Small intestine (tissue), 7 donors: ENCODE data around the gene ADAM15. TPM values are rescaled to one million over a fixed set of nuclear protein-coding genes. Genes with fewer than 3 reads are reported as not detected.

Experiments
- DNase-seq, 2 donors: peaks; one replicate each; pipeline versions ENCODE4 v3.0.0 to v3.0.0-alpha.2; 2013
- FAIRE-seq: peaks from 2 replicates; lab custom pipeline; 2012; peaks lifted over from hg19 to GRCh38; lab: Jason Lieb, UNC
- H3K27ac ChIP-seq, 3 donors: one replicate each; pipeline ENCODE4 v1.5.1; 2013; ENCODE audit warnings: low read length in 2 of 3, mild to moderate bottlenecking in 2 of 3, control low read depth in 1 of 3, inconsistent platforms in 1 of 3, low read depth in 1 of 3, moderate library complexity in 1 of 3
- H3K27me3 ChIP-seq, 3 donors: one replicate each; pipeline ENCODE4 v1.6.1; 2013; ENCODE audit warnings: low read length in 3 of 3, inconsistent platforms in 1 of 3; ENCODE audit not compliant: control insufficient read depth in 3 of 3, insufficient read depth in 3 of 3
- H3K36me3 ChIP-seq, 3 donors: one replicate each; pipeline ENCODE4 v1.6.1; 2013; ENCODE audit warnings: low read length in 3 of 3, inconsistent platforms in 1 of 3, low read depth in 1 of 3, mild to moderate bottlenecking in 1 of 3, moderate library complexity in 1 of 3; ENCODE audit not compliant: control insufficient read depth in 3 of 3, insufficient read depth in 2 of 3
- H3K4me1 ChIP-seq, 3 donors: one replicate each; pipeline ENCODE4 v1.6.1; 2013; ENCODE audit warnings: low read length in 2 of 3, inconsistent platforms in 1 of 3, low read depth in 1 of 3, mild to moderate bottlenecking in 1 of 3, moderate library complexity in 1 of 3; ENCODE audit not compliant: control insufficient read depth in 3 of 3, insufficient read depth in 2 of 3
- H3K4me3 ChIP-seq, 3 donors: one replicate each; pipeline ENCODE4 v1.5.1; 2013; ENCODE audit warnings: low read length in 3 of 3, control low read depth in 1 of 3, inconsistent platforms in 1 of 3, low read depth in 1 of 3, mild to moderate bottlenecking in 1 of 3, moderate library complexity in 1 of 3
- H3K9me3 ChIP-seq, 2 donors: one replicate each; pipeline ENCODE4 v1.6.1; 2013; ENCODE audit warnings: low read depth in 1 of 2, low read length in 1 of 2; ENCODE audit not compliant: control insufficient read depth in 2 of 2, insufficient read depth in 1 of 2
- WGBS, 3 donors: extraction: QIAGEN DNeasy Blood & Tissue Kit; methylation state at CpG; one replicate each; pipeline ENCODE4 v1.1.7; 2013; 5-methylcytosine and 5-hydroxymethylcytosine counted together
- polyA plus RNA-seq, 4 donors: library from polyadenylated mRNA; stranded (reverse) in 3 of 4; unstranded in 1 of 4; fragments of 200-250 nt in 3 of 4; fragments of 120-200 nt in 1 of 4; gene quantifications; one replicate each; pipeline versions ENCODE4 v1.2.1 to v1.2.3, GENCODE V29; 2013
- donor health status: healthy with polysubstance abuse.
- donor health status: control.
- donor health status: control.
- donor health status: Bipolar disorder and iron deficiency.
- donor health status: healthy.

Gene ADAM15
- polyA plus RNA-seq, 4 donors = 24.9 to 206 (median 147) TPM

DNA sequence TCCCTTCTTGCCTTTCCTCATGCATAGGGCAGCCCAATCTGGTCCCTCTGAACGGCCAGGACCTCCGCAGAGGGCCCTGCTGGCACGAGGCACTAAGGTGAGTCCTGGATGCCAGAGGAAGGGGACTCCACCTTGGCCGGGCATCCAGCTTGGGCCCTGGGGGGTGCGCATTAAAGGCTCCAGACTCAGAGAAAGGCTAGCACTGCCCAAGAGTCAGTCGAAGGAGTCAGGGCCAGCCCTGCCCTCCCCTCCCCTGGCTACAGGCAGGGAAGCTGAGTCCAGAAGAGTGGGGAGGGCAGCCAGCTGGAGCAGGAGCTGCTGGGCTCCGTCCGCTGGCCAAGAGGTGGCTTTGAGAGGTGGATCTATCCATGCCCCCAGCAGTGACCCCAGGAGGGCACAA lies 9.6 kb downstream of the ADAM15 start:
- no peak for DNase-seq
- H3K9me3 ChIP-seq = no peaks in the 10 kb centered on the region
- H3K36me3 ChIP-seq = peaks cover 2 to 48% (median 2%) of the 10 kb centered on the region in 3 donors
- FAIRE-seq = no peak
- H3K27me3 ChIP-seq = peaks cover 0 to 4% (median 0%) of the 10 kb centered on the region in 3 donors
- H3K4me3 ChIP-seq = no peak overlapping the region
- no peak overlapping the region for H3K27ac ChIP-seq
- WGBS, 3 donors = 86 to 88% (median 87%) methylated on average over 8 of the region's 8 CpGs
- H3K4me1 ChIP-seq = peaks cover 6 to 37% (median 7%) of the 10 kb centered on the region in 3 donors

DNA sequence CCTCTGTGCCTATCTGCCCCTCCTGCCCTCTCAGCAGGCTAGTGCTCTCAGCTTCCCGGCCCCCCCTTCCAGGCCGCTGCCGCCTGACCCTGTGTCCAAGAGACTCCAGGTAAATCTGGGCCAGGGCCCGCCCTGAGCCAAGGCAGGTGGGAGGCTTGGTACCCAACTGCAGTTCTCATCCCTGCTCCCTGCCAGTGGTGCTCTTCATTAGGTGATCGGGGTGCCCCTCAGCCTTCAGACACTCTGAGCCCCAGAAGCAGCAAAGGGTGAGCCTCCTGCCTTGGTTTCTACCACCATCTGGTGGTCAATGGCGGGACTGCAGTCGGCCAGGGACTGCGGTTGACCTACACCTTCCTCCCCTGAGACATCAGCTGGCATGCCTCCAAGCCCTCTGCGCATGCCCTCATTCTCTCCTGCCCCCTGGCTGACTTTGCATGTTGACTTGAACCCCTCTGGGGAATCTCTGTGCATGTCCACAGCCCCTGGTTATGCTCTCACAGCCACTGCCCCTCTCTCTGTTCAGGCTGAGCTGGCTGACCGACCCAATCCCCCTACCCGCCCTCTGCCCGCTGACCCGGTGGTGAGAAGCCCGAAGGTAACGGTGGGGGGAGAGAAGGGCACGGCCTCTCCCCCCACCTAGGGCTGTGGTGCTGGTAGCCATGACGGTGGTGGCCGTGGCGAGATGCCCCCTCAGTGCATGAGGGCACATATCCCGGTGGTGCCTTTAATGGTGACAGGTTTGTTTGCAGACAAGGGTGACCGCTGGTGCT lies 10.4 kb downstream of the ADAM15 start:
- Histone ChIP-seq H3K4me1 (peaks cover 6 to 45% (median 7%) of the 10 kb centered on the region in 3 donors), H3K27me3 (peaks cover 0 to 4% (median 0%) of the 10 kb centered on the region in 3 donors), H3K27ac (no peak overlapping the region), H3K4me3 (no peak overlapping the region), H3K36me3 (peaks cover 2 to 49% (median 2%) of the 10 kb centered on the region in 3 donors), H3K9me3 (no peaks in the 10 kb centered on the region)
- WGBS, 3 donors = 24 to 32% (median 28%) methylated on average over 21 of the region's 21 CpGs
- no peak for FAIRE-seq
- DNase-seq = peak; percentile 89 to 94

DNA sequence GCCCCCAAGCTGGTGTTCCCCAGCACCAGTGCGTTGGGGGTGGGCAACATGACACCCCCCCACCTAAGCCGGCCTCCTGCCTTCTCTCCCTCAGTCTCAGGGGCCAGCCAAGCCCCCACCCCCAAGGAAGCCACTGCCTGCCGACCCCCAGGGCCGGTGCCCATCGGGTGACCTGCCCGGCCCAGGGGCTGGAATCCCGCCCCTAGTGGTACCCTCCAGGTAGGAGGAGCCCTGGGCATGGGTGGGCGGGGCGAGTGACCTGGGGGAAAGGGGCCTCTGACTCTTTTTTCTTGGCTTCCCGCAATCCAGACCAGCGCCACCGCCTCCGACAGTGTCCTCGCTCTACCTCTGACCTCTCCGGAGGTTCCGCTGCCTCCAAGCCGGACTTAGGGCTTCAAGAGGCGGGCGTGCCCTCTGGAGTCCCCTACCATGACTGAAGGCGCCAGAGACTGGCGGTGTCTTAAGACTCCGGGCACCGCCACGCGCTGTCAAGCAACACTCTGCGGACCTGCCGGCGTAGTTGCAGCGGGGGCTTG lies 11.1 kb downstream of the ADAM15 start:
- 11 to 32% (median 31%) methylated on average over 17 to 29 of the region's 29 CpGs for WGBS, 3 donors
- peak overlapping the region in 2 of 3 donors; percentile 10 to 88 for H3K4me3 ChIP-seq
- FAIRE-seq (no peak), DNase-seq (no peak)
- no peaks in the 10 kb centered on the region for H3K9me3 ChIP-seq
- peak overlapping the region in 1 of 3 donors; percentile 12 for H3K27ac ChIP-seq
- peaks cover 6 to 52% (median 7%) of the 10 kb centered on the region in 3 donors for H3K4me1 ChIP-seq
- H3K36me3 ChIP-seq = peaks cover 2 to 49% (median 2%) of the 10 kb centered on the region in 3 donors
- H3K27me3 ChIP-seq = peaks cover 0 to 4% (median 0%) of the 10 kb centered on the region in 3 donors

DNA sequence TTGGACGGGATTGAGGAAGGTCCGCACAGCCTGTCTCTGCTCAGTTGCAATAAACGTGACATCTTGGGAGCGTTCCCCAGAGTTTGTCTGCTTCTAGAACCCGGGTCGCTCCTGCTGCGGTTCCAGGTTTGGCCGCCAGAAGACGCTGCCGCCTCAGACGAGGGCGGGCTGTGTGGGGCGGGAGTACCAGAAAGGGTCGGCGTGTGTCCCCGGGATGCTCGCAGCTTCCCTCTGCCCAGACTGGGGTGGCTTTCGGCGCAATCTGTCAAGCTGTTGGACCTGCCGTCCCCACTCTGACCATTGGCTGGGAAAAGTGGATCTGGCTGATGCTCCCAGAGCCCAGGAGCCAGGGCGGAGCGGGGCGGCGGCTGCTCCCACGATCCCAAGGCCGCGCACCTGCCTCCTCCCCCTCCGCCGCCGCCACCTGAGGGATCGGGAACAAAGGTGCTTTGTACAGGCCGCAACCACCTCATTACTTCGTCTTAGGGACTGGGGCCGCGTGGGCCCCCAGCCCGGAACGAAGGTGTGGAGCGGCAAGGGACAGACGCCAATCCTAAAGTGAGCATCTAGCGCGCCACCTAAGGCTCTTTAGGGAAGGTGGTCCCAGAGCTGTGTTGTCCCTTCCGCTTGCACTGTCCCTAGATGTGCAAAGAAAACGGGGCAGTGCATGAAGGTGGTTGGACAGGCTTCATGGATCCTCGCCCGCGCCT lies 11.7 kb downstream of the ADAM15 start:
- peak; percentile 79 to 89 for DNase-seq
- peaks cover 6 to 56% (median 7%) of the 10 kb centered on the region in 3 donors for H3K4me1 ChIP-seq
- H3K4me3 ChIP-seq = peak overlapping the region in 2 of 3 donors; percentile 78 to 88
- peaks cover 0 to 4% (median 0%) of the 10 kb centered on the region in 3 donors for H3K27me3 ChIP-seq
- no peak for FAIRE-seq
- peaks cover 0 to 48% (median 2%) of the 10 kb centered on the region in 3 donors for H3K36me3 ChIP-seq
- WGBS, 3 donors = 4 to 7% (median 6%) methylated on average over 40 to 46 of the region's 46 CpGs
- no peaks in the 10 kb centered on the region for H3K9me3 ChIP-seq
- H3K27ac ChIP-seq = peak overlapping the region; percentile 49 to 96 (median 77)

DNA sequence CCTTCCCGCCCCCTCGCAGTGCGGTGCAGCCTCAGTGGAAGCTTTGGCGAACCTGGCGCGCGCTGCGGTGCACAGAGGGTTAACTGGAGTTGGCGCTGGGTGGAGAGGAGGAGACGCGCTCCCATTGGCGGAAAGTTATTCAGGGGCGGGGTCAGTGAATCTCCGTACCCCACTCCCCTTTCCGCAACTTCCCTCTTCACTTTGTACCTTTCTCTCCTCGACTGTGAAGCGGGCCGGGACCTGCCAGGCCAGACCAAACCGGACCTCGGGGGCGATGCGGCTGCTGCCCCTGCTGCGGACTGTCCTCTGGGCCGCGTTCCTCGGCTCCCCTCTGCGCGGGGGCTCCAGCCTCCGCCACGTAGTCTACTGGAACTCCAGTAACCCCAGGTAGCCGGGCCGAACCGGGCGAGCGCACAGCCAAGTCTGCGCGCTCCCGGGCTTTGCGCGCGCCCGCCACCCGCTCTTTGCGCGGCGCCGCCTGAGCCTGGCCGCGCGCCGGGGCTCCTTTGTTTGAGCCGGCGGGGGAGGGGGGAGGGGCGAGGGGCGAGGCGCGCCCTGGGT lies 12.5 kb downstream of the ADAM15 start, which contains the start of gene EFNA4:
EFNA4 (plus strand) TSS at position 191 of the 561 bp plus-strand sequence; CDS start at position 275, 84 bp downstream.
- no peak for FAIRE-seq
- 0 to 1% (median 1%) methylated on average over 39 to 57 of the region's 57 CpGs for WGBS, 3 donors
- peaks cover 6 to 63% (median 7%) of the 10 kb centered on the region in 3 donors for H3K4me1 ChIP-seq

DNA sequence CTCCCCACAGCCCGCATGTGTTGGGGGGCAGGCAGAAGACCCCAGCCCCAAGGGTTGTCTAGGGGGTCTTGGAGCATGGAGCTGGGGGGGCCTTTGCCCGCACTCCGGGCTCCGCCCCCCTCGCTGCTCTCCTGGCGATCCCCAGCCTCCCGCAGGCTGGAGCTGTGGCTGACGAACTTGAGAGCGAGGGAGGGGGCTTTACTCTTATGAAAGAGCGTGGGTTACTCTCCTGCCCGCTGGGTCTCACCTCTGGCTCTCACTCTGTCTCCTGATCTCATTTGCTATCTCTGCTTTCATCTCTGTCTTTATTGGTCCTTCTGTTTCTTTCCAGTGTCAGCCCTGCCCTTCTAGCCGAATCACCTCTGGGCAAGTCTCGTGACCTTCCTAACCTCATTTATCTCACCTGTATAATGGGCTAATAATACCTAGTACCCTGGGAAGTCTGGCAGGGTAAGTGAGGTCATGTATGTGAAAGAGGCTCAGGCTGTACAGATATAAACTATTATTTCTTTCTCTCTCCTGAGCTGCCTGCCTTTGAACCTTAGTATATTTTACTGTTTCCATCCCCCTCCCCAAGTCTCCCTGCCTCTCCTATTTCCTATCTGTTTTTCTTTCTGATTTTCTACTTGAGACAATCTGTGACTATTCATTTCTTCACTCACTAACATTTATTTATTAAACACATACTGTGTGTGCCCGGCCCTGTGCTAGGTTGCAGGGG lies 13.2 kb downstream of the ADAM15 start:
- DNase-seq = peak; percentile 29 to 69
- 3 to 8% (median 4%) methylated on average over 9 to 14 of the region's 14 CpGs for WGBS, 3 donors
- Histone ChIP-seq H3K36me3 (peaks cover 0 to 51% (median 0%) of the 10 kb centered on the region in 3 donors), H3K27ac (peak overlapping the region in 2 of 3 donors; percentile 45 to 96), H3K4me1 (peaks cover 6 to 69% (median 7%) of the 10 kb centered on the region in 3 donors), H3K27me3 (peaks cover 0 to 4% (median 0%) of the 10 kb centered on the region in 3 donors), H3K4me3 (peak overlapping the region; percentile 78 to 88 (median 84)), H3K9me3 (no peaks in the 10 kb centered on the region)
- FAIRE-seq = no peak

More for the DNA sequence above, 12.5 kb downstream of the ADAM15 start, which contains the start of gene EFNA4:
- Histone ChIP-seq H3K4me3 (peak within 1 kb of the TSS; percentile 78 to 88 (median 84)), H3K36me3 (peaks cover 0 to 48% (median 2%) of the 10 kb centered on the region in 3 donors), H3K27me3 (peaks cover 0 to 4% (median 0%) of the 10 kb centered on the region in 3 donors), H3K27ac (peak within 1 kb of the TSS; percentile 86 to 96 (median 92)), H3K9me3 (no peaks in the 10 kb centered on the region)
- DNase-seq = peak; percentile 95 to 96

DNA sequence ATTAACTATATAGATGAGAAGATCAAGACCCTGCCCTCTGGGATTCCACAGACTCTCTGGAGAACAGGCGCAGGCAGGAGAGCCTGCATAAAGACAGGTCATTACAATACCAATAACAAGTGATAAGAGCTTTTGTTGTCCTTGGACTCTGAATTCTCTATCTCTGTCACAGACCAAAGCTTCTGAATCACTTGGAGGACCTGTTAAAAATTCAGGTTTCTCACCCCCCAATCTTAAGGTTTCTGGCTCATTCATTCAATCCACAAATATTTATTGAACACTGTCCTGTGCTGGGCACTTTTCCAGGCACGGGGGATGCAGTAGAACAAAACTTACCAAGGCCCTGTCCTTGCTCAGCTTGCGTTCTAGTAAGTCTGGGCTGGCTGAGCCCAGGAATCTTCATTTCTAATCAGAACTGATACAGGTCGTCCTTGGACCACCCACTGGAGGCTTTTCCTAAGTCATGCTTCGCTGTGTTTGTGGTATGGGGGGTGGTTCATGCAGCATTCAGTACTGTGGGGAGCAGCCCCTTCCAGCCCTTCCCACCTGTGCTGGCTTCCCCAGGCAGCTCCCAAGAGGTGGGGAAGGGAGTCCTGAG lies 13.8 kb downstream of the ADAM15 start:
- DNase-seq (peak; percentile 55 to 58), FAIRE-seq (no peak)
- peak overlapping the region in 2 of 3 donors; percentile 78 to 88 for H3K4me3 ChIP-seq
- peaks cover 6 to 76% (median 7%) of the 10 kb centered on the region in 3 donors for H3K4me1 ChIP-seq
- H3K36me3 ChIP-seq = peaks cover 0 to 57% (median 0%) of the 10 kb centered on the region in 3 donors
- H3K27me3 ChIP-seq = peaks cover 0 to 4% (median 0%) of the 10 kb centered on the region in 3 donors
- no peaks in the 10 kb centered on the region for H3K9me3 ChIP-seq
- H3K27ac ChIP-seq = peak overlapping the region in 1 of 3 donors; percentile 96
- WGBS, 3 donors = 43 to 63% (median 55%) methylated on average over 5 of the region's 5 CpGs
